GOT3 (cell line): Measurements from ENCODE around the gene AP2A1.

Experiments used
- DNase-seq: peaks from one replicate; lab custom pipeline; 2025; ENCODE audit warnings: mixed read lengths; lab: John Stamatoyannopoulos, UW

AP2A1 gene

DNA sequence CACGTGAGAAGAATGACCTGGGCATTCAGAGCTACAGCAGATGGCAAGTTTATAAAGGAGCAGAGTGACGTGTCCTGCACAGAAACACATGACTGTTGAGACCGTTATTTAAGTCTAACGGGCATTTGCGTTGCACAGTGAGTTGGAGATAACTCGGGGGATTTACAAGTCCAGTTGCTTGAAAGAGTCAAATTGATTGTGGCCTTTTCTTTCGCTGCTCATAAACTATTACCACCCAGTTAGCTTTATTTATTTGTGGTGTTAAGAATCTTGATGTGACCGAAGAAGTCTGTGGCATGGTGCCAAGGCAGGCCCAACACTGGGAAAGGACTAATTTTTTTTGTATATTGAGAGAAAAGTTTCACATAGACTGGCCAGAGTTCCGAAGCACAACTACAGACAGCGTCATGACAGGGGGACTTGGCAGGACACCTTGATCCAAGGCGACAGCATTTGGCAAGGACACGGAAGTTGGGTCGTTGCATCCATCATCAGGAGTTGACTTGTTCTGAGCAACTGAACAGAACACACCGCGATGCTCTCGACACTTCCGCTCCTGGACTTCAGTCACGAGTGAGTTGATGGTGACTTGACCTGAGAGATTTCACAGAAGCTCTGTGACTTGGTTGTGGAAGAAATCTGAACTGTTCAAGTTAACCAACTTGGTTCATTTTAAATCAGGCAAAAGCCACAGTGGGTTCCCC lies 72.2 kb downstream of the AP2A1 start:
- DNase-seq: no peak

DNA sequence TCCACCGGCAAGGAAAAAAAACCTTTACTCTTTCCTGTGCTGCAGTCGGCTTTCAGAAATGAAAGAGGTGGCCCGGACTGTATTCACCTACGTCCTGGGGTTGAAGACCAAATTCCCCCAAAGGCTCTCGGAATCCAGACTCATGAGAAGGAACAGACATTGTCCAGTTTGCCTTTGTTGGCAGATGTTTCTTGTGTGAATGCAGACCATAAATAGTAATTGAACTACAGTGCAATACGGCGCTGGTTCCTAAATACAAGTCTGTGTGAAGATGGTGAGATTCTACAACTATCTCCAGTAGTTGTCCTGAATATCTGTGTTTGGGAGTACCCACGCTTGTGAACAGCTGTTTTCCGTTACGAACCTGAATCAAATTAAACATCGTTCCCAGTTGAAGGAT lies 72.9 kb downstream of the AP2A1 start:
- DNase-seq: no peak

DNA sequence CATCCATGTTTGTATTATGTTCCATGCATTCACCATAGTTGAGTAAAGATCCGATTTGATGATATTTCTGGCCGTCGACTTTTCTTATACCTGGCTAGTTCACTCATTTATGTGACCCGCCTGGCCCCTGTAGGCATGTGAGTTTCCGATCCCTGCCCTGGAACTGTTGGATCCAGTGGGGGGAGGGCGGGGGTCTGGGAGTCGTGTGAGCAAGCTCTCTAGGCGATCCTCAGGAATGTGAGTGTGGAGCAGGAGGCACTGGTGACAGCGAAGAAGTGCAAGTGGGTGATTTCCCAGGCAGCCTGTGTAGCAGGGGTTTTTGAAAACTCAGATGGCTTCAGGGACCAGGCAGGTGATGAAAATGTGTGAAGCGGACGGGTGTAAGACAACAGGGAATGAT lies 73.5 kb downstream of the AP2A1 start:
- no peak for DNase-seq

GRCh38 chr19:49840736-49841249 lies 74.0 kb downstream of the AP2A1 start:
- DNase-seq: no peak

- DNase-seq: no peak
These were observed 76.5 kb downstream of the AP2A1 start for GRCh38 chr19:49843265-49843664.

GRCh38 chr19:49844138-49845095 lies 77.6 kb downstream of the AP2A1 start:
- no peak for DNase-seq

- no peak for DNase-seq
These were observed 78.6 kb downstream of the AP2A1 start for GRCh38 chr19:49845414-49845813.

DNA sequence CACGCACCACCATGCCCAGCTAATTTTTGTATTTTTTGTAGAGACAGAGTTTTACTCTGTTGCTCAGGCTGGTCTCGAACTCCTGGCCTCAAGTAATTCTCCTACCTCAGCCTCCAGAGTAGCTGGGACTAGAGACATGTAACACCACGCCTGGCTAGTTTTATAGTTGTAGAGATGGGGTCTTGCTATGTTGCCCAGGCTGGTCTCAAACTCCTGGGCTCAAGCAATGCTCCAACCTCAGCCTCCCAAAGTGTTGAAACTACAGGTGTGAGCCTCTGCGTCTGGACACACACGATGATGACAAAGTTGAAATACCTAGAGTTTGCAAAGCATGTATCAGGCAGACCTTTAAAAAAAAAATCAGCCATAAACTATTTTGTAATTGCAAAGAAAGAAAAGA lies 79.6 kb downstream of the AP2A1 start:
- DNase-seq: no peak

DNA sequence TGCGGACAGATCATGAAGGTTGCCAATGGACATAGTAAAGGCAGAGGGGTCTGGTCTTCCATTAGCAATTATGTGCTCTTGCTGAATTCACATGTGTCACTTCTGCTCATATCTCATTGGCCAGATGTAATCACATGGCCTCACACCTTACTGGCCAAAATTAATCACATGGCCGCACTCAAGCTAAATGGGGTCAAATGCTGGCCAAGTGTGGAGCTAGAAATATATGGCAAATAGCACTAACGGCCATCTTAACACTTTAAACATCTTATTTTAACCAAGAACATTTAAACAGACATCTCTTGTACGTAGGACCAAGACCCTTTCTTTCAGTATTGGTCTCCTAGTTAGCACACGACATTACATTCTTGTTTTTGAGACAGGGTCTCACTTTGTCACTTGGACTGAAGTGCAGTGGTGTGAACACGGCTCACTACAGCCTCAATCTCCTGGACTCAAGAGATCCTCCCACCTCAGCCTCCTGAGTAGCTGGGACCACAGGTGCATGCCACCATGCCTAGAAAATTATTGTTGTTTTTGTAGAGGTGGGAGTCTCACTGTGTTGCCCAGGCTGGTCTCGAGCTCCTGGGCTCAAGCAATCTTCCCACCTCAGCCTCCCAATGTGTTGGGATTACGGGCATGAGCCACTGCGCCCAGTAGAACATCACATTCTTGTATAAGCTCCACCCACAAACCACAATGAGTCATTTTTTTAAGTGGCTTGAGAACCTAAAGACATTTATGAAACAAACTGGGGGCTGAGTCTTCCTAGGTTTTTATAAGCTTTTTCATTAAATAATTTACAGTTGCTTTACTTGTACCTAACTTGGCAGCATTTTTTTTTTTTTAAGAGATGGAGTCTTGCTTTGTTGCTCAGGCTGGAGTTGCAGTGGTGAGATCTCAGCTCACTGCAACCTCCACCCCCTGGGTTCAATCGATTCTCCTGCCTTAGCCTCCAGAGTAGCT lies 81.2 kb downstream of the AP2A1 start:
- no peak for DNase-seq

- DNase-seq: no peak
These were observed 82.1 kb downstream of the AP2A1 start for GRCh38 chr19:49848938-49849337.

DNA sequence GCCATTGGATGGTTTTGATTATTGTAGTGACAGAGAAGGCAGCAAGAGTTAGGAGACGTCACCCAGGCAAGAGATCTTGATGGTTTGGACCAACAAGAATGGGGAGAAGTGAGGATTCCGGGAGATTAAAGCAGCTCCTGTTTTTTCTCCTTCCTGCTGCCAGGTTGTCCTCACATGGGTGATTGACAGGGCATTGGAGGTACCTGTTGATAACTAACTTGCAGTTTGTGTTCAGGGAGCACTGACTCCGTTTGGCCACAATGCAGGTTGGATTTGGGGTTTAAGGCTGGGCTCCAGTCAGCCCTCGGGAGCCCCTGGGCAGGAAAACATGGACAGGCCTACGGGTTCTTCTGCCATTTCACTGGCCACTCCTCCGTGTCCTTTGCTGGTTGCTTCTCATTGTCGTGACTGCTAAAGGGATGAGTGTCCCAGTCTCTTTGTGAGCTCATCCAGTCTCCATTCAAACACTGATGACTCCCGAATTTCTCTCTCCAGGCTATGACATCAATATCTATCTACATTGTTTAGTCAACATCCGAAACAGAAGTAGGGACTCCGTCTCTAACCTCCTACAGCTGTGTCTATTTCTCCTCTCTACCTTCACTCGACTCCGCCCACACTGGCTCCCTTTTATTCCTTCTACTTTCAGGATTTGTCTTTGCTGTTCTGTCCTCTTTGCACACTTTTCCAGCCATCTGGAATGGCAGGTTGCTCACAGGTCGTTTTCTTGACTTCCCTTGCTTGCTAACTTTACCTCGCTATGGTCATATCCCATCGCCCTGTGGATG lies 82.8 kb downstream of the AP2A1 start:
- DNase-seq: no peak

GRCh38 chr19:49850221-49850486 lies 83.4 kb downstream of the AP2A1 start:
- no peak for DNase-seq

GRCh38 chr19:49850487-49851342 lies 83.9 kb downstream of the AP2A1 start, which contains the start of gene PTOV1:
Gene PTOV1 (plus strand): TSS chr19:49851159.
- peak; percentile 56 for DNase-seq

GRCh38 chr19:49851456-49852259 lies 84.9 kb downstream of the AP2A1 start:
- DNase-seq: no peak

DNA sequence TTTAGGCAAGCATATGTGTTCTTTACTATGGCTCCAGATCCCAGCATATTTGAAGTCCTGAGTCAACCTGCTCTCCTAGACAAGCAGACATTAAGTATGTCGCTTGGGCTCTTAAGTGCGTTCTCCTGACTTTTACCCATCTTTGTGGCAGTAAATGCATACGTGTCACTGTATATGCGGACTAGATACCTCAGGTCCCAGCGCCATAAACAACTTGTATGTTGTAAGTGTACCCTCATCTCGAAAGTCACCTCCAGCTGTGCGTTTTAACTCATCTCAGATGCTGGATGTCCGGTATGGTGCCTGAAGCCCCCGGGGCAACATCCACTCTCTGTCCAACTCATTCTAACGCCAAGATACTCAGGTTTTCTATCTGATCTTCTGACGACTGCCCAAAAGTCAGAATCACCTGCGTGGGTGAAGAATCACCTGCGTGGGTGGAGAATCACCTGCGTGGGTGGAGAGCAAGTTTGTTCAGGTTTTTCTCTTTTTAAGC lies 85.9 kb downstream of the AP2A1 start:
- no peak for DNase-seq

GRCh38 chr19:49853852-49854377 lies 87.1 kb downstream of the AP2A1 start:
- no peak for DNase-seq

GRCh38 chr19:49854378-49855263 lies 87.8 kb downstream of the AP2A1 start:
- no peak for DNase-seq

GRCh38 chr19:49855277-49855675 lies 88.5 kb downstream of the AP2A1 start:
- DNase-seq: no peak
